ENCODE results near the gene GMPS.
"Not testable (repeated sequence)": the region's sequence is repeated elsewhere in the genome, so short reads cannot be mapped to it uniquely, and the experiment has no call there.

- TF ChIP-seq, protein P1, sequence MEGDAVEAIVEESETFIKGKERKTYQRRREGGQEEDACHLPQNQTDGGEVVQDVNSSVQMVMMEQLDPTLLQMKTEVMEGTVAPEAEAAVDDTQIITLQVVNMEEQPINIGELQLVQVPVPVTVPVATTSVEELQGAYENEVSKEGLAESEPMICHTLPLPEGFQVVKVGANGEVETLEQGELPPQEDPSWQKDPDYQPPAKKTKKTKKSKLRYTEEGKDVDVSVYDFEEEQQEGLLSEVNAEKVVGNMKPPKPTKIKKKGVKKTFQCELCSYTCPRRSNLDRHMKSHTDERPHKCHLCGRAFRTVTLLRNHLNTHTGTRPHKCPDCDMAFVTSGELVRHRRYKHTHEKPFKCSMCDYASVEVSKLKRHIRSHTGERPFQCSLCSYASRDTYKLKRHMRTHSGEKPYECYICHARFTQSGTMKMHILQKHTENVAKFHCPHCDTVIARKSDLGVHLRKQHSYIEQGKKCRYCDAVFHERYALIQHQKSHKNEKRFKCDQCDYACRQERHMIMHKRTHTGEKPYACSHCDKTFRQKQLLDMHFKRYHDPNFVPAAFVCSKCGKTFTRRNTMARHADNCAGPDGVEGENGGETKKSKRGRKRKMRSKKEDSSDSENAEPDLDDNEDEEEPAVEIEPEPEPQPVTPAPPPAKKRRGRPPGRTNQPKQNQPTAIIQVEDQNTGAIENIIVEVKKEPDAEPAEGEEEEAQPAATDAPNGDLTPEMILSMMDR (IDR thresholded peaks at IDR 0.05; ENCODE audit: insufficient read depth, low read length): not testable (repeated sequence)
- TF ChIP-seq, protein P2, sequence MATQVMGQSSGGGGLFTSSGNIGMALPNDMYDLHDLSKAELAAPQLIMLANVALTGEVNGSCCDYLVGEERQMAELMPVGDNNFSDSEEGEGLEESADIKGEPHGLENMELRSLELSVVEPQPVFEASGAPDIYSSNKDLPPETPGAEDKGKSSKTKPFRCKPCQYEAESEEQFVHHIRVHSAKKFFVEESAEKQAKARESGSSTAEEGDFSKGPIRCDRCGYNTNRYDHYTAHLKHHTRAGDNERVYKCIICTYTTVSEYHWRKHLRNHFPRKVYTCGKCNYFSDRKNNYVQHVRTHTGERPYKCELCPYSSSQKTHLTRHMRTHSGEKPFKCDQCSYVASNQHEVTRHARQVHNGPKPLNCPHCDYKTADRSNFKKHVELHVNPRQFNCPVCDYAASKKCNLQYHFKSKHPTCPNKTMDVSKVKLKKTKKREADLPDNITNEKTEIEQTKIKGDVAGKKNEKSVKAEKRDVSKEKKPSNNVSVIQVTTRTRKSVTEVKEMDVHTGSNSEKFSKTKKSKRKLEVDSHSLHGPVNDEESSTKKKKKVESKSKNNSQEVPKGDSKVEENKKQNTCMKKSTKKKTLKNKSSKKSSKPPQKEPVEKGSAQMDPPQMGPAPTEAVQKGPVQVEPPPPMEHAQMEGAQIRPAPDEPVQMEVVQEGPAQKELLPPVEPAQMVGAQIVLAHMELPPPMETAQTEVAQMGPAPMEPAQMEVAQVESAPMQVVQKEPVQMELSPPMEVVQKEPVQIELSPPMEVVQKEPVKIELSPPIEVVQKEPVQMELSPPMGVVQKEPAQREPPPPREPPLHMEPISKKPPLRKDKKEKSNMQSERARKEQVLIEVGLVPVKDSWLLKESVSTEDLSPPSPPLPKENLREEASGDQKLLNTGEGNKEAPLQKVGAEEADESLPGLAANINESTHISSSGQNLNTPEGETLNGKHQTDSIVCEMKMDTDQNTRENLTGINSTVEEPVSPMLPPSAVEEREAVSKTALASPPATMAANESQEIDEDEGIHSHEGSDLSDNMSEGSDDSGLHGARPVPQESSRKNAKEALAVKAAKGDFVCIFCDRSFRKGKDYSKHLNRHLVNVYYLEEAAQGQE (IDR thresholded peaks at IDR 0.05; ENCODE audit: insufficient replicate concordance, low read depth): not testable (repeated sequence)
Observed at GRCh38 chr3:155886348-155886747, 15.9 kb downstream of the GMPS start.
